HG02623 (cell line): ENCODE data around the gene SRSF10.

Experiments used
- ATAC-seq: cut with Tn5 transposase; IDR thresholded peaks from one replicate; pipeline ENCODE4 v1.9.1; 2021; ENCODE audit warnings: moderate library complexity; ENCODE audit not compliant: unreplicated experiment

SRSF10 gene

DNA sequence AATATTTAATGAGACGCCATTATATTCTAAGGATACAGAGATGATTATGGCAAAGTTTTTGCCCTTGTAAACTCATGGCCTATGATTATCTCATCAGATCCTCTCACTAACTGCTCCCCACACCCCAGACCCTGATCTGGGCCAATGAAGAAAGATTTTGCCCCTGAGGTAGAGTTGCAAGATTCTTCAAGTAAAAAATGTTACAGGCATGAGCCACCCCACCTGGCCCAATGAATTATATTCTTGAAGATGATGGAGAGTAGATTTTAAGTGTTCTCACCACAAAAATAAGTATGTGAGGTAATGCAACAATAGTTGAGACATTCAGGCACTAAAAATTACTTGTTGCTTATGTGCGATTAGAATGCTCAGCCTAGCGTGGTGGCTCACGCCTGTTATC is 65.2 kb downstream of the SRSF10 start:
- no peak for ATAC-seq
